OCI-LY7 (cell line): ENCODE measurements around the gene BRCA1.

Experiments used
- EZH2phosphoT487 ChIP-seq: fragments of 200-600 bp; sonication (generic); IDR thresholded peaks from 2 replicates; pipeline ENCODE4 v1.6.1; 2018; ENCODE audit warnings: low read depth, borderline replicate concordance, mild to moderate bottlenecking, mixed run types, antibody characterized with exemption, low read length, moderate library complexity, mixed read lengths
- TF ChIP-seq, protein P1 (sequence below): fragments of 200-600 bp; sonication (generic); conservative IDR thresholded peaks from 2 replicates; pipeline ENCODE4 v1.5.1; 2014; ENCODE audit warnings: mild to moderate bottlenecking, antibody characterized with exemption, low read length, moderate library complexity, mixed read lengths

DNA sequence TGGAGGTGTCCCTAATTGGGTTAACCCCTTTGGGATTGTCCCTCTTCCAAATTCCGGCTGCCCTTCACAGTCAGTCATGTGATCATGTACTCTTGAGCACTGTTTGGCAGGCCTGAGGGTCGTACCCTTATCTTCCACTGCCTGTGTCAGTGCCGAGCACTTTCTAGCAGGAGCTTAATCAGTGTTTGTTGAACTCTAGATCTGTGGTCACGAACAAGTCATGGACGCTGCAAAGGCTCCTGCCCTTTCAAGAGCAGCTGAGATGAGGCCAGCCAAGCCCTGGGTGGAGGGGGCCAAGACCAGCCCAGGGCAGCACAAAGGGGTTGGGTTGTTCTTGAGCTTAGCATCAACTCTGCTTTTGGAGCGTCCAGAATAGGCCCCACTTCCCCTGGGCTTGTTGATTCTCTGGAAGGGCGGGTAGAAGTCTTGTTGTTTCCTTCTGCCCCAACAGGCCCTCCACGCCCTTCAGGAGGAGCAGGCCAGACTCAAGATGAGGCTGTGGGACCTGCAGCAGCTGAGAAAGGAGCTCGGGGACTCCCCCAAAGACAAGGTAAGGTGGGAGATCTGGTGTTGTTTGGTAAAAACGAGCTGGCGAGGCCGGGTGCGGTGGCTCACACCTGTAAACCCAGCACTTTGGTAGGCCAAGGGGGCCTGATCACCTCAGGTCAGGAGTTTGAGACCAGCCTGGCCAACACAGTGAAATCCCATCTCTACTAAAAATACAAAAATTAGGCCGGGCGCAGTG, 113.3 kb downstream of the BRCA1 start:
- TF ChIP-seq, protein P1, sequence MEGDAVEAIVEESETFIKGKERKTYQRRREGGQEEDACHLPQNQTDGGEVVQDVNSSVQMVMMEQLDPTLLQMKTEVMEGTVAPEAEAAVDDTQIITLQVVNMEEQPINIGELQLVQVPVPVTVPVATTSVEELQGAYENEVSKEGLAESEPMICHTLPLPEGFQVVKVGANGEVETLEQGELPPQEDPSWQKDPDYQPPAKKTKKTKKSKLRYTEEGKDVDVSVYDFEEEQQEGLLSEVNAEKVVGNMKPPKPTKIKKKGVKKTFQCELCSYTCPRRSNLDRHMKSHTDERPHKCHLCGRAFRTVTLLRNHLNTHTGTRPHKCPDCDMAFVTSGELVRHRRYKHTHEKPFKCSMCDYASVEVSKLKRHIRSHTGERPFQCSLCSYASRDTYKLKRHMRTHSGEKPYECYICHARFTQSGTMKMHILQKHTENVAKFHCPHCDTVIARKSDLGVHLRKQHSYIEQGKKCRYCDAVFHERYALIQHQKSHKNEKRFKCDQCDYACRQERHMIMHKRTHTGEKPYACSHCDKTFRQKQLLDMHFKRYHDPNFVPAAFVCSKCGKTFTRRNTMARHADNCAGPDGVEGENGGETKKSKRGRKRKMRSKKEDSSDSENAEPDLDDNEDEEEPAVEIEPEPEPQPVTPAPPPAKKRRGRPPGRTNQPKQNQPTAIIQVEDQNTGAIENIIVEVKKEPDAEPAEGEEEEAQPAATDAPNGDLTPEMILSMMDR, result no peak
- TF ChIP-seq EZH2phosphoT487, result no peak
